AG04450 (cell line): ENCODE measurements around the gene GRAMD1A. TPM values are rescaled to one million over a fixed set of nuclear protein-coding genes. Genes with fewer than 3 reads are reported as not detected.

Source experiments
- CTCF ChIA-PET: fragments of 300-600, 350-600 bp; formaldehyde crosslinking; extraction: SDS; loops from one replicate; lab custom pipeline; 2022; ENCODE audit warnings: antibody characterized with exemption, inconsistent platforms; lab: Charles Lee
- POLR2A ChIA-PET: fragments of 350-600 bp; formaldehyde crosslinking; extraction: SDS; loops from one replicate; lab custom pipeline; 2021; ENCODE audit warnings: antibody characterized with exemption, inconsistent platforms; lab: Yijun Ruan, JAX
- DNase-seq: peaks from one replicate; pipeline ENCODE4 v3.0.0-alpha.2; 2011; ENCODE audit warnings: low read depth, low spot score
- H3K27ac ChIP-seq: one replicate; pipeline ENCODE4 v1.5.1; 2012; ENCODE audit warnings: low read depth, low read length, control low read depth
- H3K27me3 ChIP-seq: one replicate; pipeline ENCODE4 v1.6.0; 2012; ENCODE audit warnings: low read length; ENCODE audit not compliant: control insufficient read depth, insufficient read depth
- H3K4me3 ChIP-seq: 2 replicates; pipeline ENCODE4 v1.5.1; 2011; ENCODE audit warnings: mild to moderate bottlenecking, low read depth, low read length, control low read depth
- H3K9me3 ChIP-seq: 2 replicates; pipeline ENCODE4 v1.5.1; 2012; ENCODE audit warnings: low read length; ENCODE audit not compliant: control insufficient read depth, insufficient read depth
- polyA plus RNA-seq: library from polyadenylated mRNA; depleted of rRNA; stranded (reverse); fragments of >200 nt; gene quantifications from 2 replicates; pipeline ENCODE4 v1.2.3, GENCODE V29; 2011
- TF ChIP-seq, protein P1 (sequence below): IDR thresholded peaks from 2 replicates; pipeline ENCODE4 v1.5.1; 2011; ENCODE audit warnings: low read depth, low read length, control low read depth, inconsistent platforms

The GRAMD1A gene
- polyA plus RNA-seq, 1 experiment: 53.2 TPM

GRCh38 chr19:34972163-34972705 is 27.9 kb upstream of the GRAMD1A start:
- ChIA-PET CTCF (interaction anchor here (0.5 to 4.3 kb wide), 26 partner anchors 8 to 1381 kb away, joined by 3 to 31 read pairs (median 5); partner anchors contain the start of genes GRAMD1A and ZNF792), POLR2A (no interaction called here)
- Histone ChIP-seq H3K4me3 (no peak overlapping the region), H3K9me3 (peaks cover 23% of the 10 kb centered on the region), H3K27ac (no peak overlapping the region), H3K27me3 (peaks cover 8% of the 10 kb centered on the region)
- no peak for DNase-seq
- TF ChIP-seq, protein P1, sequence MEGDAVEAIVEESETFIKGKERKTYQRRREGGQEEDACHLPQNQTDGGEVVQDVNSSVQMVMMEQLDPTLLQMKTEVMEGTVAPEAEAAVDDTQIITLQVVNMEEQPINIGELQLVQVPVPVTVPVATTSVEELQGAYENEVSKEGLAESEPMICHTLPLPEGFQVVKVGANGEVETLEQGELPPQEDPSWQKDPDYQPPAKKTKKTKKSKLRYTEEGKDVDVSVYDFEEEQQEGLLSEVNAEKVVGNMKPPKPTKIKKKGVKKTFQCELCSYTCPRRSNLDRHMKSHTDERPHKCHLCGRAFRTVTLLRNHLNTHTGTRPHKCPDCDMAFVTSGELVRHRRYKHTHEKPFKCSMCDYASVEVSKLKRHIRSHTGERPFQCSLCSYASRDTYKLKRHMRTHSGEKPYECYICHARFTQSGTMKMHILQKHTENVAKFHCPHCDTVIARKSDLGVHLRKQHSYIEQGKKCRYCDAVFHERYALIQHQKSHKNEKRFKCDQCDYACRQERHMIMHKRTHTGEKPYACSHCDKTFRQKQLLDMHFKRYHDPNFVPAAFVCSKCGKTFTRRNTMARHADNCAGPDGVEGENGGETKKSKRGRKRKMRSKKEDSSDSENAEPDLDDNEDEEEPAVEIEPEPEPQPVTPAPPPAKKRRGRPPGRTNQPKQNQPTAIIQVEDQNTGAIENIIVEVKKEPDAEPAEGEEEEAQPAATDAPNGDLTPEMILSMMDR: no peak

DNA sequence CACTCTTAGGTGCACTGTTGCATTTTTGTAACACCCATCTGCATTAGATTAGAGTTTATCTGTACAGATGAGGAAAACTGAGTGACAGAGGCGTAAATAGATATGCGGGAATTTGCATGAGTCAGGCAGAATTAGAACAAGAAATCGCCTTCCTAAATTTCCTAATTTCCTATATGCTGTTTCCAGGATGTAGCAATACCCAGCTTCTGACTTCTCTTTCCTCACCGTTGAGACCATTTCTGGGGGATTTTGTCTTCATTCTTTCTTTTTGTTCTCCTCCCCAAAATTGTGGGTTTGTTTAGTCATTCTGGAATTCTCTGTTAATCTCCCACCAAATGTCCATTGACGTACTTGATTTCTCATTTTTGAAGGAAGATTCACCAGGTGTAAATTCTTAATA is 25.5 kb upstream of the GRAMD1A start:
- Histone ChIP-seq H3K27ac (no peak overlapping the region), H3K4me3 (no peak overlapping the region), H3K27me3 (peaks cover 4% of the 10 kb centered on the region), H3K9me3 (peaks cover 17% of the 10 kb centered on the region)
- DNase-seq: no peak
- ChIA-PET POLR2A (no interaction called here), CTCF (interaction anchor here (1.2 to 1.7 kb wide), 2 partner anchors 31 to 38 kb away, joined by 5 to 6 read pairs; no protein-coding TSS in a partner anchor)
- TF ChIP-seq, protein P1: no peak

DNA sequence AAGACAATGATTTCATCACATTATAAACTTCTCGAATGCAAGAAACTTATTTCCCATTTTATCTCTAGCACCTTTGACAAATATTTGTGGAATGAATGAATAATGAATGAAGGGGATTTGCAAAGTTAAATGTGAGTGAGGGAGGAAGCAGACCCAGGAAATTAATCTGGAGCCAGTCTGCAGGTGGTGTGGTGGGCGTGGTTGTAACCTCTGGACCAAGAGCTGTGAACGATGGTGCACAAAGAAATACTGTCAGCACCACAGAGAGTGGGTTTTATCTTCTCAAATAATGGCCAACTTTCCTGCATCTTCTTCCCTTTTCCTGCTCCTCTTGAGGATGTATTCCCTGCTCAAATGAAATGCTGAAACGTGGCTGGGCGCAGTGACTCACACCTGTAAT is 25.1 kb upstream of the GRAMD1A start:
- ChIA-PET POLR2A (no interaction called here), CTCF (interaction anchor here (1.2 to 1.7 kb wide), 2 partner anchors 31 to 37 kb away, joined by 5 to 6 read pairs; no protein-coding TSS in a partner anchor)
- Histone ChIP-seq H3K4me3 (no peak overlapping the region), H3K27ac (no peak overlapping the region), H3K27me3 (peaks cover 4% of the 10 kb centered on the region), H3K9me3 (peaks cover 14% of the 10 kb centered on the region)
- DNase-seq: no peak
- TF ChIP-seq, protein P1: no peak

DNA sequence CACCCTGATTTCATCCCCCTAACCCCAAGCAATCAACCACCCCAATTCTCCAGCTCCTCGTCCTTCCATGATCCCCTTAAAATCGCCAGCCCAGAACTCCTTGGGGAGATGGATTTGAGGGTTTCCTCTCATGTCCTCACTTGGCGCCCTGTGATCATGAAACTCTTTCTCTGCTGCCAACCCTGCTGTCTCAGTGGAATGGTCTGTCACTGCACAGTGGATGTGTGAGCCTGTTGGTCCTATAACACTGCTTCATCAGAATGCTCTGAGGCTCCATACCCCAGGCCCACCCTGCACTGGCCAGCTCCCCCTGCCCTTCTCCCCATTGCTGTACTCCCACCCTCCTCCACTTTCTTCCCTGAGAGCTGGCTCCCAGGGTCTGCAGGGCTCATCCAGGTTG is 23.5 kb upstream of the GRAMD1A start:
- CTCF ChIA-PET: interaction anchor here (0.6 to 1.2 kb wide), 2 partner anchors 90 to 293 kb away, joined by 3 read pairs; no protein-coding TSS in a partner anchor
- no peak overlapping the region for H3K27ac ChIP-seq
- POLR2A ChIA-PET: no interaction called here
- peaks cover 4% of the 10 kb centered on the region for H3K27me3 ChIP-seq
- peaks cover 14% of the 10 kb centered on the region for H3K9me3 ChIP-seq
- no peak for DNase-seq
- TF ChIP-seq, protein P1: no peak
- no peak overlapping the region for H3K4me3 ChIP-seq

DNA sequence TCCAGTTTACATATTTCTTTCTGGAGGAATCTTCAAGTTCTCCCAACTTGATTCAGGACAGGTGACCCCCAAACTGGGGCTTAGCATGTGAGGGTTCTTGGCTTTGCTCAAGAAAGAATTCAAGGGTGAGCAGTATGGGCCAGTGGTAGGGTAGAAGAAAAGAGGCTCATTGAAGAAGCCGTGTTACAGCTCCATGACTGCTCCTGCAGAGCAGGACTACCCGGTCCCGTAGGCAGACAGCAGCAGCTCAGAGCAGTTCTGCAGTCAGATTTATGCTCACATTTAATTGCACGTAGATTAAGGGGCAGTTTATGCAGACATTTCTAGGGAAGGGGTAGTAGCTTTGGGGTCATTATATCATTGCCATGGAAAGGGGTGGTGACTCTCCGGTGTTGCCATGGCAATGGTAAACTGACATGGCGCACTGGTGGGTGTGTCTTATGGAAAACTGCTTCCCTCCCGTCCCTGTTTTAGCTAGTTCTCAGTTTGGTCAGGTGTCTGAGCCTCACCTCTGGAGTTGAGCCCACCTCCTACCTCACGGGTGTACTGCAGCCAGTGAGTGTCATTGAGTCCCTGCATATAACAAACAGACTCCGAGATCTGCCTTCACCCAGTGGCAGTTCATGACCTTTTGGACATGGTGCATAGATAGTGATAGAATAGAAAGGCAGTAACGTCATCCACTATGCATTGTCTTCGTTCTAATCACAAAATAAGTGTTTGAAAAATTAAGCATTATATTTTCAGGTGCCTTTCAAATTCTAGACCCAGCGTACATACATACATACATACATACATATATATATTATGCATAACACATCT is 20.1 kb upstream of the GRAMD1A start:
- CTCF ChIA-PET: no interaction called here
- Histone ChIP-seq H3K4me3 (no peak overlapping the region), H3K27me3 (peaks cover 3% of the 10 kb centered on the region), H3K27ac (no peak overlapping the region), H3K9me3 (peaks cover 14% of the 10 kb centered on the region)
- POLR2A ChIA-PET: no interaction called here
- TF ChIP-seq, protein P1: no peak
- DNase-seq: no peak
